ENCODE data around the gene AURKB. TPM values are rescaled to one million over a fixed set of nuclear protein-coding genes. Genes with fewer than 3 reads are reported as not detected.

Gene AURKB
- total and polyA plus RNA-seq, 2 donors (not counting 1 experiment from before 2014, with no cell fraction given), result 1.1 to 5.3 TPM

GRCh38 chr17:8244768-8245167 is 34.4 kb upstream of the AURKB start:
- Histone ChIP-seq H3K36me3 (replicated peaks in 1 of 2; ENCODE audit: control extremely low read depth in 1 of 2, control insufficient read depth in 1 of 2, extremely low read depth in 1 of 2, insufficient read depth in 2 of 2, low read length in 1 of 2) (peaks cover 2 to 46% of the 10 kb centered on the region in 2 experiments), H4K20me1 (ENCODE audit: control insufficient read depth, insufficient read depth, low read length, poor library complexity, severe bottlenecking) (peaks cover 54% of the 10 kb centered on the region)
- H3K4me3 Mint-ChIP-seq, result no peak overlapping the region

More at GRCh38 chr17:8244768-8245167, 34.4 kb upstream of the AURKB start:
- ATAC-seq (ENCODE audit: low read depth) (no peak), DNase-seq (no peak)
- H3K4me3 ChIP-seq (ENCODE audit: control extremely low read depth in 1 of 5, extremely low read depth in 1 of 5, insufficient read depth in 1 of 5, low read depth in 2 of 5, low read length in 4 of 5), result no peak overlapping the region
- no peaks in the 10 kb centered on the region for H3K27me3 Mint-ChIP-seq
- H3K4me2 ChIP-seq (replicated peaks; ENCODE audit: low read depth, low read length, poor library complexity, severe bottlenecking), result no peak overlapping the region
- H3K9ac ChIP-seq (ENCODE audit: low read length), result no peak overlapping the region
- TF ChIP-seq EZH2 (IDR thresholded peaks at IDR 0.05; ENCODE audit: borderline replicate concordance, insufficient read depth, low read depth, low read length, poor library complexity, severe bottlenecking) (no peak), CTCF (IDR thresholded peaks at IDR 0.05) (no peak)
- H3K79me2 ChIP-seq (ENCODE audit: control insufficient read depth, insufficient read depth, low read length), result peaks cover 74% of the 10 kb centered on the region
- POLR2A ChIA-PET, result interaction anchor here (5.9 kb wide), 1 partner anchor 21 kb away, joined by 158 read pairs; no protein-coding TSS in a partner anchor
- peaks cover 44% of the 10 kb centered on the region for H3K4me1 Mint-ChIP-seq
- peak overlapping the region; percentile 16 for H3K27ac Mint-ChIP-seq
- no peak overlapping the region for H2AFZ ChIP-seq (ENCODE audit: insufficient read depth, low read depth, low read length, poor library complexity, severe bottlenecking)
- H3K27ac ChIP-seq (ENCODE audit: low read length in 2 of 2), result peak overlapping the region in 1 of 2 donors; percentile 100
- no peaks in the 10 kb centered on the region for H3K27me3 ChIP-seq (replicated peaks in 1 of 4; ENCODE audit: control extremely low read depth in 1 of 4, control insufficient read depth in 3 of 4, insufficient read depth in 4 of 4, low read length in 3 of 4)
- H3K4me1 ChIP-seq (ENCODE audit: control insufficient read depth in 2 of 2, insufficient read depth in 2 of 2, low read length in 2 of 2), result peaks cover 31 to 37% of the 10 kb centered on the region in 2 donors
- no peaks in the 10 kb centered on the region for H3K9me3 Mint-ChIP-seq (ENCODE audit: insufficient read depth)
- H3K9me3 ChIP-seq (ENCODE audit: control extremely low read depth in 1 of 3, control insufficient read depth in 2 of 3, insufficient read depth in 1 of 3, low read length in 2 of 3), result peaks cover 0 to 3% (median 0%) of the 10 kb centered on the region in 3 donors
- CTCF ChIA-PET, result interaction anchor here (0.6 to 1.9 kb wide), 7 partner anchors 11 to 1990 kb away, joined by 3 to 13 read pairs (median 3); no protein-coding TSS in a partner anchor
- WGBS (ENCODE audit: insufficient coverage), result 100% methylated on average over 2 of the region's 8 CpGs
- intact Hi-C loops (cut with micrococcal nuclease), result loop anchor here (5.0 kb wide), 2 partner anchors 32 to 193 kb away; partner anchors contain the start of genes AURKB and NDEL1

All from B cell (primary cell).